Loucy (cell line): ENCODE data around the gene FAM81A.

Experiments
- CTCF ChIP-seq: fragments of 200-600 bp; sonication (generic); conservative IDR thresholded peaks from 2 replicates; pipeline ENCODE4 v1.5.1; 2014; ENCODE audit warnings: mild to moderate bottlenecking, antibody characterized with exemption, low read length
- EZH2phosphoT487 ChIP-seq: fragments of 200-600 bp; IDR thresholded peaks from 2 replicates; pipeline ENCODE4 v1.6.1; 2018; ENCODE audit warnings: antibody characterized with exemption, mild to moderate bottlenecking, moderate library complexity, borderline replicate concordance

GRCh38 chr15:59555696-59556095 is 117.7 kb downstream of the FAM81A start:
- TF ChIP-seq CTCF, result no peak
- TF ChIP-seq EZH2phosphoT487, result no peak
